Measurements from ENCODE around the gene LHX1.

Gene LHX1

GRCh38 chr17:36939052-36939801, 2.0 kb downstream of the LHX1 start:
- Histone ChIP-seq H3K36me3 (0 out of 22 replicates have a peak, but pooled peaks cover 0 to 5% (median 0%) of the 10 kb centered on the region in 11 experiments), H3K9me3 (replicated peaks in 1 of 11) (peaks cover 22 to 53% (median 41%) of the 10 kb centered on the region in 11 experiments), H3K4me3 (0 out of 20 replicates have a peak overlapping the region, but pooled peaks of 1 of the 10 experiments have one; percentile 58), H3K27me3 (peaks cover 99 to 100% (median 100%) of the 10 kb centered on the region in 11 experiments), H3K4me1 (peaks cover 25 to 39% (median 31%) of the 10 kb centered on the region in 10 experiments), H3K4me2 (peak overlapping the region in 1 of 11 experiments; percentile 99; a peak in 2 of 22 replicates), H3K27ac (no peak overlapping the region), H4K20me1 (peaks cover 6 to 89% (median 75%) of the 10 kb centered on the region in 11 experiments; a peak in 20 of 22 replicates), H3K9ac (no peak overlapping the region)
- no peak for TF ChIP-seq Cebpa-rat (IDR thresholded peaks at IDR 0.05)

- no peak for TF ChIP-seq Cebpa-rat (IDR thresholded peaks at IDR 0.05)
- peaks cover 22 to 47% (median 35%) of the 10 kb centered on the region in 11 experiments for H3K9me3 ChIP-seq (replicated peaks in 1 of 11)
- 0 out of 22 replicates have a peak, but pooled peaks cover 0 to 5% (median 0%) of the 10 kb centered on the region in 11 experiments for H3K36me3 ChIP-seq
- H4K20me1 ChIP-seq: peaks cover 6 to 87% (median 69%) of the 10 kb centered on the region in 11 experiments; a peak in 20 of 22 replicates
- H3K4me1 ChIP-seq: peaks cover 25 to 39% (median 31%) of the 10 kb centered on the region in 10 experiments
- H3K4me3 ChIP-seq: no peak overlapping the region
- H3K27me3 ChIP-seq: peaks cover 99 to 100% (median 100%) of the 10 kb centered on the region in 11 experiments
- H3K4me2 ChIP-seq: no peak overlapping the region
- H3K27ac ChIP-seq: no peak overlapping the region
- H3K9ac ChIP-seq: no peak overlapping the region
Observed at GRCh38 chr17:36939802-36940312, 2.6 kb downstream of the LHX1 start.

DNA sequence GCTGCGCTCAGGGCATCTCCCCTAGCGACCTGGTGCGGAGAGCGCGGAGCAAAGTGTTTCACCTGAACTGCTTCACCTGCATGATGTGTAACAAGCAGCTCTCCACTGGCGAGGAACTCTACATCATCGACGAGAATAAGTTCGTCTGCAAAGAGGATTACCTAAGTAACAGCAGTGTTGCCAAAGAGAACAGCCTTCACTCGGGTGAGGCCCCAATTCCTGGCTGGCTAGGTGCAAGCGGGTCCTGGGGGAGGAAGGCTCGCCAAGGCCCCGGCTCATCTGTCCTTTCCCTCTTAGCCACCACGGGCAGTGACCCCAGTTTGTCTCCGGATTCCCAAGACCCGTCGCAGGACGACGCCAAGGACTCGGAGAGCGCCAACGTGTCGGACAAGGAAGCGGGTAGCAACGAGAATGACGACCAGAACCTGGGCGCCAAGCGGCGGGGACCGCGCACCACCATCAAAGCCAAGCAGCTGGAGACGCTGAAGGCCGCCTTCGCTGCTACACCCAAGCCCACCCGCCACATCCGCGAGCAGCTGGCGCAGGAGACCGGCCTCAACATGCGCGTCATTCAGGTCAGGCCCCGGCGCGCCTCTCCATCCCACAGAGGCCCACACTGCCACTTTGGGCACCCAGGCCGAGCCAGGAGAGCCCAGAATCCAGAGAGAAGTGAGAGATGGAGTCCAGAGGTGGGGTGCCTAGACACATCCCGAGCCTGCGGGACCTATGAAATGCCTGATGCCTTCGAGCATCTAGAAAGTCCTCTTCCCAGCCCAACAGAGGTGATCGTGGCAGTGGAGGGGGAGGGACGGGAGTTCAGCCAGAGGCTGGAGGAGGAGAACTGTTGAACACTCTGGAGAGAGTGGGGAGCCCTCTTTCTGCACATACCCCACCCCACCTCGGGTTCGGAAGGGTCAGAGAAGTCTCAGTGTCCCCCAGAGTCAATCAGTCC, 3.3 kb downstream of the LHX1 start:
- Histone ChIP-seq H3K4me2 (no peak overlapping the region), H3K9me3 (replicated peaks in 1 of 11) (peaks cover 22 to 41% (median 34%) of the 10 kb centered on the region in 11 experiments), H3K4me1 (peaks cover 24 to 34% (median 28%) of the 10 kb centered on the region in 10 experiments), H3K4me3 (no peak overlapping the region), H3K27ac (no peak overlapping the region), H3K9ac (no peak overlapping the region), H4K20me1 (peaks cover 6 to 80% (median 62%) of the 10 kb centered on the region in 11 experiments; a peak in 20 of 22 replicates), H3K27me3 (peaks cover 99 to 100% (median 100%) of the 10 kb centered on the region in 11 experiments), H3K36me3 (0 out of 22 replicates have a peak, but pooled peaks cover 0 to 5% (median 0%) of the 10 kb centered on the region in 11 experiments)
- TF ChIP-seq Cebpa-rat (IDR thresholded peaks at IDR 0.05): no peak

- Histone ChIP-seq H3K27ac (no peak overlapping the region), H4K20me1 (peaks cover 6 to 73% (median 53%) of the 10 kb centered on the region in 11 experiments; a peak in 20 of 22 replicates), H3K4me3 (peak overlapping the region in 6 of 10 experiments; percentile 27 to 47 (median 39); a peak in 8 of 20 replicates), H3K9ac (no peak overlapping the region), H3K27me3 (peaks cover 99 to 100% (median 100%) of the 10 kb centered on the region in 11 experiments), H3K4me1 (peaks cover 15 to 25% (median 20%) of the 10 kb centered on the region in 10 experiments), H3K36me3 (0 out of 22 replicates have a peak, but pooled peaks cover 0 to 5% (median 0%) of the 10 kb centered on the region in 11 experiments), H3K4me2 (no peak overlapping the region), H3K9me3 (replicated peaks in 1 of 11) (peaks cover 22 to 42% (median 38%) of the 10 kb centered on the region in 11 experiments)
- TF ChIP-seq Cebpa-rat (IDR thresholded peaks at IDR 0.05): no peak
Observed at GRCh38 chr17:36941265-36942010, 4.2 kb downstream of the LHX1 start.

- H3K4me2 ChIP-seq: no peak overlapping the region
- H3K27ac ChIP-seq: no peak overlapping the region
- H3K36me3 ChIP-seq: 0 out of 22 replicates have a peak, but pooled peaks cover 0 to 5% (median 0%) of the 10 kb centered on the region in 11 experiments
- H3K4me3 ChIP-seq: peak overlapping the region in 7 of 10 experiments; percentile 27 to 47 (median 39); a peak in 12 of 20 replicates
- peaks cover 8 to 19% (median 13%) of the 10 kb centered on the region in 10 experiments for H3K4me1 ChIP-seq
- H3K27me3 ChIP-seq: peaks cover 99 to 100% (median 100%) of the 10 kb centered on the region in 11 experiments
- TF ChIP-seq Cebpa-rat (IDR thresholded peaks at IDR 0.05): no peak
- H3K9me3 ChIP-seq (replicated peaks in 1 of 11): peaks cover 22 to 44% (median 38%) of the 10 kb centered on the region in 11 experiments
- no peak overlapping the region for H3K9ac ChIP-seq
- peaks cover 6 to 68% (median 46%) of the 10 kb centered on the region in 11 experiments; a peak in 20 of 22 replicates for H4K20me1 ChIP-seq
Observed at GRCh38 chr17:36942019-36942599, 4.8 kb downstream of the LHX1 start.

- Histone ChIP-seq H3K27me3 (peaks cover 99 to 100% (median 100%) of the 10 kb centered on the region in 11 experiments), H3K27ac (no peak overlapping the region), H4K20me1 (peaks cover 6 to 63% (median 41%) of the 10 kb centered on the region in 11 experiments; a peak in 20 of 22 replicates), H3K4me2 (no peak overlapping the region), H3K36me3 (0 out of 22 replicates have a peak, but pooled peaks cover 0 to 5% (median 0%) of the 10 kb centered on the region in 11 experiments), H3K9me3 (replicated peaks in 1 of 11) (peaks cover 22 to 50% (median 38%) of the 10 kb centered on the region in 11 experiments), H3K9ac (no peak overlapping the region), H3K4me3 (peak overlapping the region in 7 of 10 experiments; percentile 27 to 47 (median 39); a peak in 12 of 20 replicates), H3K4me1 (peaks cover 3 to 14% (median 8%) of the 10 kb centered on the region in 10 experiments)
- no peak for TF ChIP-seq Cebpa-rat (IDR thresholded peaks at IDR 0.05)
Observed at GRCh38 chr17:36942631-36943125, 5.4 kb downstream of the LHX1 start.
